WTC11 (cell line): ENCODE results near the gene NGB. TPM values are rescaled to one million over a fixed set of nuclear protein-coding genes. Genes with fewer than 3 reads are reported as not detected.

Source experiments
- ATAC-seq: fragments of 200-7000 bp; cut with Tn5 transposase; 2 replicates; pipeline ENCODE4 v1.10.0; 2021; ENCODE audit warnings: mild to moderate bottlenecking, moderate library complexity
- CTCF ChIA-PET: fragments of 300-600 bp; sonication (Branson Sonifier 250); formaldehyde crosslinking; loops from one replicate; lab custom pipeline; 2021; ENCODE audit warnings: antibody characterized with exemption; lab: Charles Lee
- POLR2A ChIA-PET: fragments of 350-600 bp; sonication (Branson Sonifier 250); formaldehyde crosslinking; loops from one replicate; lab custom pipeline; 2021; ENCODE audit warnings: antibody characterized with exemption; lab: Charles Lee
- DNase-seq: peaks from one replicate; pipeline ENCODE4 v3.0.0; 2021; ENCODE audit warnings: low spot score
- H3K27ac Mint-ChIP-seq: 2 replicates; pipeline ENCODE4 v1.8.0; 2021; ENCODE audit warnings: mixed read lengths
- H3K27me3 Mint-ChIP-seq: 2 replicates; pipeline ENCODE4 v1.8.0; 2021; ENCODE audit warnings: low read depth, mild to moderate bottlenecking, moderate library complexity, mixed read lengths
- H3K36me3 Mint-ChIP-seq: 2 replicates; pipeline ENCODE4 v1.8.0; 2021; ENCODE audit warnings: mixed read lengths
- H3K4me1 Mint-ChIP-seq: 2 replicates; pipeline ENCODE4 v1.8.0; 2022; ENCODE audit warnings: mixed read lengths
- H3K4me3 Mint-ChIP-seq: 2 replicates; pipeline ENCODE4 v1.8.0; 2021; ENCODE audit warnings: mild to moderate bottlenecking, moderate library complexity, mixed read lengths
- H3K9me3 Mint-ChIP-seq: 2 replicates; pipeline ENCODE4 v1.8.0; 2021; ENCODE audit warnings: mixed read lengths
- ATF3 ChIP-seq: sonication (generic); formaldehyde crosslinking; conservative IDR thresholded peaks from 2 replicates; pipeline ENCODE4 v1.8.1; 2022; ENCODE audit warnings: mild to moderate bottlenecking, missing genetic modification reagents
- CREM ChIP-seq: sonication (generic); formaldehyde crosslinking; IDR thresholded peaks from 2 replicates; pipeline ENCODE4 v1.8.1; 2022; ENCODE audit warnings: mild to moderate bottlenecking, missing genetic modification reagents, moderate library complexity
- ELF4 ChIP-seq: sonication (generic); formaldehyde crosslinking; IDR thresholded peaks from 2 replicates; pipeline ENCODE4 v1.8.1; 2022; ENCODE audit warnings: low read depth, mild to moderate bottlenecking, moderate library complexity, missing genetic modification reagents
- ESRRA ChIP-seq: sonication (generic); formaldehyde crosslinking; IDR thresholded peaks from 2 replicates; pipeline ENCODE4 v1.8.1; 2022; ENCODE audit warnings: mild to moderate bottlenecking, missing genetic modification reagents, borderline replicate concordance
- ETV6 ChIP-seq: sonication (generic); formaldehyde crosslinking; IDR thresholded peaks from 2 replicates; pipeline ENCODE4 v1.8.1; 2022; ENCODE audit warnings: mild to moderate bottlenecking, missing genetic modification reagents
- GRHL2 ChIP-seq: fragments of 250-450 bp; sonication (Bioruptor Pico); IDR thresholded peaks from 2 replicates; pipeline ENCODE4 v1.8.0; 2022; ENCODE audit warnings: mild to moderate bottlenecking, moderate library complexity; ENCODE audit not compliant: insufficient replicate concordance, severe bottlenecking
- TCF7 ChIP-seq: sonication (generic); formaldehyde crosslinking; IDR thresholded peaks from 2 replicates; pipeline ENCODE4 v1.8.0; 2022; ENCODE audit warnings: mild to moderate bottlenecking, low read depth, missing genetic modification reagents, moderate library complexity
- TEAD1 ChIP-seq: sonication (generic); formaldehyde crosslinking; IDR thresholded peaks from 2 replicates; pipeline ENCODE4 v1.8.0; 2022; ENCODE audit warnings: mild to moderate bottlenecking, missing genetic modification reagents
- USF1 ChIP-seq: sonication (generic); formaldehyde crosslinking; IDR thresholded peaks from 2 replicates; pipeline ENCODE4 v1.8.0; 2022; ENCODE audit warnings: mild to moderate bottlenecking, missing genetic modification reagents
- ZMAT4 ChIP-seq: fragments of 250-450 bp; sonication (Bioruptor Pico); IDR thresholded peaks from 2 replicates; pipeline ENCODE4 v1.9.0; 2021; ENCODE audit warnings: mild to moderate bottlenecking
- ZNF396 ChIP-seq: fragments of 250-450 bp; sonication (Bioruptor Pico); IDR thresholded peaks from 2 replicates; pipeline ENCODE4 v1.8.0; 2021; ENCODE audit warnings: mild to moderate bottlenecking, moderate library complexity, borderline replicate concordance
- ZNF416 ChIP-seq: fragments of 250-450 bp; sonication (Bioruptor Pico); IDR thresholded peaks from 2 replicates; pipeline ENCODE4 v1.9.0; 2021; ENCODE audit warnings: mild to moderate bottlenecking, inconsistent platforms
- ZSCAN18 ChIP-seq: fragments of 250-450 bp; sonication (Bioruptor Pico); IDR thresholded peaks from 2 replicates; pipeline ENCODE4 v2.1.2; 2022; ENCODE audit warnings: mild to moderate bottlenecking, moderate library complexity
- total RNA-seq: library from RNA; stranded (reverse); gene quantifications from 3 replicates; pipeline ENCODE4 v1.2.3, GENCODE V29; 2021
- TF ChIP-seq, protein P1 (sequence below): sonication (generic); formaldehyde crosslinking; IDR thresholded peaks from 2 replicates; pipeline ENCODE4 v1.8.1; 2023; ENCODE audit warnings: mild to moderate bottlenecking, missing genetic modification reagents
- TF ChIP-seq, protein P2 (sequence below): sonication (generic); formaldehyde crosslinking; IDR thresholded peaks from 2 replicates; pipeline ENCODE4 v1.8.1; 2023; ENCODE audit warnings: mild to moderate bottlenecking, missing genetic modification reagents
- TF ChIP-seq, protein P3 (sequence below): sonication (generic); formaldehyde crosslinking; IDR thresholded peaks from 2 replicates; pipeline ENCODE4 v1.8.0; 2022; ENCODE audit warnings: missing genetic modification reagents

NGB gene
- total RNA-seq, 1 experiment from 2014 or later = 0.33 TPM

DNA sequence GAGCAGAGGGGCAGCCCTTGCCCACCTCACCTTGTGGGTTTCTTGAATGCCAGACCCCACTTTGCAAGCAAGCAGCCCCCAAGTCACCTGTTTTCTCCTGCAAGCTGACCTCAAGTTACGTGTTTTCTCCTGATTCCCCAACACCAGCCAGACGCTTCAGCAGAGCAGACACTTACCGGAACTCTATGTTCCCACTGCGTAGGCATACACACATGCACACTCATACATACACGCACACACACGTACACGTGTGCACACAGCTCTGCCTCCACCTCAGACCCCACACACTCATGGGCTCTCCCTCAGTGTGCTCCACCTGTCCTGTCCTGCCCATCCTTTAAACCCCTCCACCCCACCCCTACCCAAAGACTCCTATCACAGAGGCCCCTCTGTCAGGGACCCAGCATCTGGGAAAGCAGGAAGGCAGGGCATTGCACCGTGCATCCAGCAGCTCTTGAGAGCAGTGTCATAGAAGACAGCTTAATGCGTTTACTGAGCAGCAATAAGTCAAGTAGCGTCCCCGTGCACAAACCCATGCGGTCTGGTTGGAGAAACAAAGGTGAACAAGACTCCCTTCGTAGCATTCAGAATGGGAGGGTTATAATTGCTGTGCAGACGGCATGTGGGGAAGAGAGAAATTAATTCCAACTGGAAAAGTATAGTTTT is 45.0 kb downstream of the NGB start (continued):
- TF ChIP-seq, protein P1, sequence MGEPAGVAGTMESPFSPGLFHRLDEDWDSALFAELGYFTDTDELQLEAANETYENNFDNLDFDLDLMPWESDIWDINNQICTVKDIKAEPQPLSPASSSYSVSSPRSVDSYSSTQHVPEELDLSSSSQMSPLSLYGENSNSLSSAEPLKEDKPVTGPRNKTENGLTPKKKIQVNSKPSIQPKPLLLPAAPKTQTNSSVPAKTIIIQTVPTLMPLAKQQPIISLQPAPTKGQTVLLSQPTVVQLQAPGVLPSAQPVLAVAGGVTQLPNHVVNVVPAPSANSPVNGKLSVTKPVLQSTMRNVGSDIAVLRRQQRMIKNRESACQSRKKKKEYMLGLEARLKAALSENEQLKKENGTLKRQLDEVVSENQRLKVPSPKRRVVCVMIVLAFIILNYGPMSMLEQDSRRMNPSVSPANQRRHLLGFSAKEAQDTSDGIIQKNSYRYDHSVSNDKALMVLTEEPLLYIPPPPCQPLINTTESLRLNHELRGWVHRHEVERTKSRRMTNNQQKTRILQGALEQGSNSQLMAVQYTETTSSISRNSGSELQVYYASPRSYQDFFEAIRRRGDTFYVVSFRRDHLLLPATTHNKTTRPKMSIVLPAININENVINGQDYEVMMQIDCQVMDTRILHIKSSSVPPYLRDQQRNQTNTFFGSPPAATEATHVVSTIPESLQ (CRISPR knock-in tag) = no peak
- TF ChIP-seq ETV6 (CRISPR knock-in tag) (no peak), ZNF396 (no peak), ESRRA (CRISPR knock-in tag) (no peak), ZMAT4 (no peak), ATF3 (no peak), ZNF416 (CRISPR knock-in tag) (no peak), GRHL2 (CRISPR knock-in tag) (no peak)
- TF ChIP-seq, protein P2, sequence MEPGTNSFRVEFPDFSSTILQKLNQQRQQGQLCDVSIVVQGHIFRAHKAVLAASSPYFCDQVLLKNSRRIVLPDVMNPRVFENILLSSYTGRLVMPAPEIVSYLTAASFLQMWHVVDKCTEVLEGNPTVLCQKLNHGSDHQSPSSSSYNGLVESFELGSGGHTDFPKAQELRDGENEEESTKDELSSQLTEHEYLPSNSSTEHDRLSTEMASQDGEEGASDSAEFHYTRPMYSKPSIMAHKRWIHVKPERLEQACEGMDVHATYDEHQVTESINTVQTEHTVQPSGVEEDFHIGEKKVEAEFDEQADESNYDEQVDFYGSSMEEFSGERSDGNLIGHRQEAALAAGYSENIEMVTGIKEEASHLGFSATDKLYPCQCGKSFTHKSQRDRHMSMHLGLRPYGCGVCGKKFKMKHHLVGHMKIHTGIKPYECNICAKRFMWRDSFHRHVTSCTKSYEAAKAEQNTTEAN = no peak
- TF ChIP-seq, protein P3, sequence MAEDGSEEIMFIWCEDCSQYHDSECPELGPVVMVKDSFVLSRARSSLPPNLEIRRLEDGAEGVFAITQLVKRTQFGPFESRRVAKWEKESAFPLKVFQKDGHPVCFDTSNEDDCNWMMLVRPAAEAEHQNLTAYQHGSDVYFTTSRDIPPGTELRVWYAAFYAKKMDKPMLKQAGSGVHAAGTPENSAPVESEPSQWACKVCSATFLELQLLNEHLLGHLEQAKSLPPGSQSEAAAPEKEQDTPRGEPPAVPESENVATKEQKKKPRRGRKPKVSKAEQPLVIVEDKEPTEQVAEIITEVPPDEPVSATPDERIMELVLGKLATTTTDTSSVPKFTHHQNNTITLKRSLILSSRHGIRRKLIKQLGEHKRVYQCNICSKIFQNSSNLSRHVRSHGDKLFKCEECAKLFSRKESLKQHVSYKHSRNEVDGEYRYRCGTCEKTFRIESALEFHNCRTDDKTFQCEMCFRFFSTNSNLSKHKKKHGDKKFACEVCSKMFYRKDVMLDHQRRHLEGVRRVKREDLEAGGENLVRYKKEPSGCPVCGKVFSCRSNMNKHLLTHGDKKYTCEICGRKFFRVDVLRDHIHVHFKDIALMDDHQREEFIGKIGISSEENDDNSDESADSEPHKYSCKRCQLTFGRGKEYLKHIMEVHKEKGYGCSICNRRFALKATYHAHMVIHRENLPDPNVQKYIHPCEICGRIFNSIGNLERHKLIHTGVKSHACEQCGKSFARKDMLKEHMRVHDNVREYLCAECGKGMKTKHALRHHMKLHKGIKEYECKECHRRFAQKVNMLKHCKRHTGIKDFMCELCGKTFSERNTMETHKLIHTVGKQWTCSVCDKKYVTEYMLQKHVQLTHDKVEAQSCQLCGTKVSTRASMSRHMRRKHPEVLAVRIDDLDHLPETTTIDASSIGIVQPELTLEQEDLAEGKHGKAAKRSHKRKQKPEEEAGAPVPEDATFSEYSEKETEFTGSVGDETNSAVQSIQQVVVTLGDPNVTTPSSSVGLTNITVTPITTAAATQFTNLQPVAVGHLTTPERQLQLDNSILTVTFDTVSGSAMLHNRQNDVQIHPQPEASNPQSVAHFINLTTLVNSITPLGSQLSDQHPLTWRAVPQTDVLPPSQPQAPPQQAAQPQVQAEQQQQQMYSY (CRISPR knock-in tag) = no peak
- TF ChIP-seq, all 79 proteins: peak for 0

DNA sequence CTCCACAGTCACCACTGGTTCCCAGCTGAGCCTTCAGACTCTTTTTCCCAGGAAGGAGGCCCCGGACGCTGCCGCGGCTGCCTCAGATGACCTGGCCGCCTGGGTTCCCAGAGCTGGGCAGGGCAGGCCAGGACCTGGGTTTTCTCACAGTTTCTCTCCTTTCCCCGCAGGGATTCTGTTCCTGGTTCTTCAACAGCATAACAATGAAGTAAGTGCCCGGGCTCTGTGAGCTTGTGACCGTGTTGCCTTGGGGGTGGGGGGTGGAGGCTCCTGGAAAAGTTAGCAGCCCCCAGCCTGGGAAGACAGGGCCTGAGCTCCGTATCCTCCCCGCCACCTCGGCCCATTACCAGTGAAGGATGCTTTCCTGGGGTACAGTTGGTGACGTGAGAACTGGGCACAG is 45.8 kb downstream of the NGB start:
- no peak overlapping the region for H3K4me3 Mint-ChIP-seq
- ChIA-PET CTCF (interaction anchor here (0.6 to 5.0 kb wide), 7 partner anchors 12 to 428 kb away, joined by 3 to 27 read pairs (median 5); no protein-coding TSS in a partner anchor), POLR2A (no interaction called here)
- H3K9me3 Mint-ChIP-seq = no peaks in the 10 kb centered on the region
- TF ChIP-seq ETV6 (CRISPR knock-in tag) = no peak
- no peak for TF ChIP-seq ZSCAN18 (CRISPR knock-in tag)
- TF ChIP-seq USF1 (CRISPR knock-in tag) = no peak
- TF ChIP-seq TEAD1 (CRISPR knock-in tag) = no peak
- TF ChIP-seq CREM (CRISPR knock-in tag) = no peak
- TF ChIP-seq ELF4 (CRISPR knock-in tag) = no peak
- TF ChIP-seq TCF7 (CRISPR knock-in tag) = no peak
- H3K27ac Mint-ChIP-seq = no peak overlapping the region
- peaks cover 44% of the 10 kb centered on the region for H3K4me1 Mint-ChIP-seq
- H3K27me3 Mint-ChIP-seq = no peaks in the 10 kb centered on the region
- DNase-seq = no peak
- ATAC-seq = no peak
- no peaks in the 10 kb centered on the region for H3K36me3 Mint-ChIP-seq
